SK-N-SH (cell line): ENCODE measurements around the gene SLC25A18. TPM values are rescaled to one million over a fixed set of nuclear protein-coding genes. Genes with fewer than 3 reads are reported as not detected.

Source experiments
- CTCF ChIA-PET: fragments of 300-600, 350-600 bp; formaldehyde crosslinking; extraction: SDS; loops from one replicate; lab custom pipeline; 2021; lab: Yijun Ruan, JAX
- POLR2A ChIA-PET: fragments of 350-600 bp; sonication (Branson Sonifier 250); formaldehyde crosslinking; extraction: SDS; loops from one replicate; lab custom pipeline; 2020; ENCODE audit warnings: antibody characterized with exemption, inconsistent platforms; lab: Yijun Ruan, JAX
- DNase-seq: peaks from one replicate; pipeline ENCODE4 v3.0.0; 2012
- H2AFZ ChIP-seq: fragments of 200-600 bp; sonication (generic); 2 replicates; pipeline ENCODE4 v1.8.1; 2016; ENCODE audit warnings: antibody characterized with exemption, mild to moderate bottlenecking, low read depth
- H3F3A ChIP-seq: fragments of 200-600 bp; sonication (generic); replicated peaks from 2 replicates; pipeline ENCODE3; 2016; ENCODE audit warnings: antibody characterized with exemption, mild to moderate bottlenecking; ENCODE audit not compliant: insufficient read depth
- H3K27ac ChIP-seq, 2 experiments: fragments of 200-500 bp in 1 of 2; fragments of 200-600 bp in 1 of 2; sonication (Bioruptor generic) in 1 of 2; sonication (generic), shearing (Covaris generic) in 1 of 2; 2 replicates each; pipeline versions ENCODE4 v1.5.1 to v1.6.1; 2014 to 2016; ENCODE audit warnings: low read depth in 2 of 2, inconsistent platforms in 1 of 2, low read length in 1 of 2, mild to moderate bottlenecking in 1 of 2, mixed read lengths in 1 of 2
- H3K27me3 ChIP-seq: fragments of 200-600 bp; sonication (generic), shearing (Covaris generic); 2 replicates; pipeline ENCODE4 v1.6.1; 2016; ENCODE audit warnings: mixed run types; ENCODE audit not compliant: insufficient read depth
- H3K36me3 ChIP-seq, 2 experiments: fragments of 200-500 bp in 1 of 2; fragments of 200-600 bp in 1 of 2; sonication (Bioruptor generic) in 1 of 2; sonication (generic) in 1 of 2; replicated peaks in 1 of 2; 2 replicates each; pipeline versions ENCODE3 to v1.5.1; 2014 to 2016; ENCODE audit warnings: low read length in 1 of 2, mild to moderate bottlenecking in 1 of 2; ENCODE audit not compliant: insufficient read depth in 2 of 2, control insufficient read depth in 1 of 2
- H3K4me1 ChIP-seq, 2 experiments: fragments of 200-500 bp in 1 of 2; fragments of 200-600 bp in 1 of 2; sonication (Bioruptor generic) in 1 of 2; sonication (generic), shearing (Covaris generic) in 1 of 2; 2 replicates each; pipeline versions ENCODE4 v1.5.1 to v1.6.1; 2014 to 2016; ENCODE audit warnings: low read depth in 1 of 2, low read length in 1 of 2, mixed run types in 1 of 2; ENCODE audit not compliant: insufficient read depth in 2 of 2, control insufficient read depth in 1 of 2
- H3K4me2 ChIP-seq: fragments of 200-600 bp; sonication (generic), shearing (Covaris generic); 2 replicates; pipeline ENCODE4 v1.6.1; 2017; ENCODE audit warnings: mixed run types
- H3K4me3 ChIP-seq, 2 experiments: fragments of 200-500 bp in 1 of 2; fragments of 200-600 bp in 1 of 2; sonication (Bioruptor generic) in 1 of 2; sonication (generic), shearing (Covaris generic) in 1 of 2; 2 replicates each; pipeline versions ENCODE4 v1.5.1 to v1.8.1; 2014 to 2016; ENCODE audit warnings: low read depth in 2 of 2, inconsistent platforms in 1 of 2, low read length in 1 of 2, mild to moderate bottlenecking in 1 of 2, mixed read lengths in 1 of 2, moderate library complexity in 1 of 2
- H3K79me2 ChIP-seq: fragments of 200-600 bp; sonication (generic); 2 replicates; pipeline ENCODE4 v1.8.1; 2017; ENCODE audit warnings: mild to moderate bottlenecking; ENCODE audit not compliant: insufficient read depth
- H3K9ac ChIP-seq: fragments of 200-600 bp; sonication (generic); 2 replicates; pipeline ENCODE4 v1.6.1; 2017; ENCODE audit warnings: mixed run types
- H3K9me2 ChIP-seq: fragments of 200-600 bp; sonication (generic); 2 replicates; pipeline ENCODE4 v1.6.1; 2017; ENCODE audit warnings: mixed run types
- H3K9me3 ChIP-seq: fragments of 200-600 bp; sonication (generic); 2 replicates; pipeline ENCODE4 v1.6.1; 2017; ENCODE audit warnings: mixed run types, mild to moderate bottlenecking, moderate library complexity
- H4K20me1 ChIP-seq: fragments of 200-600 bp; sonication (generic); 2 replicates; pipeline ENCODE4 v1.6.1; 2017; ENCODE audit warnings: mild to moderate bottlenecking, mixed run types; ENCODE audit not compliant: insufficient read depth
- ELF1 ChIP-seq: IDR thresholded peaks from 2 replicates; pipeline ENCODE4 v1.4.0; 2012
- FOSL2 ChIP-seq: IDR thresholded peaks from 2 replicates; pipeline ENCODE4 v1.4.0; 2012; ENCODE audit warnings: low read depth, mild to moderate bottlenecking, moderate library complexity, borderline replicate concordance
- FOXJ3 ChIP-seq: sonication (generic); formaldehyde crosslinking; IDR thresholded peaks from 2 replicates; pipeline ENCODE4 v1.5.1; 2020; ENCODE audit warnings: mild to moderate bottlenecking, missing genetic modification reagents
- FOXM1 ChIP-seq: IDR thresholded peaks from 2 replicates; pipeline ENCODE4 v1.4.0; 2012; ENCODE audit warnings: low read depth, mild to moderate bottlenecking
- MAX ChIP-seq: IDR thresholded peaks from 2 replicates; pipeline ENCODE4 v1.4.0; 2012; ENCODE audit warnings: low read depth
- MXI1 ChIP-seq: IDR thresholded peaks from 2 replicates; pipeline ENCODE4 v1.6.1; 2012; ENCODE audit warnings: mild to moderate bottlenecking, low read depth, low read length, improper control_type of control experiment
- PBX3 ChIP-seq: IDR thresholded peaks from 2 replicates; pipeline ENCODE4; 2012
- RAD21 ChIP-seq: IDR thresholded peaks from 2 replicates; pipeline ENCODE4 v1.6.1; 2012; ENCODE audit warnings: mild to moderate bottlenecking, low read length
- REST ChIP-seq: IDR thresholded peaks from 2 replicates; pipeline ENCODE4 v1.6.1; 2012; ENCODE audit warnings: mild to moderate bottlenecking, low read depth, low read length, moderate library complexity
- RFX5 ChIP-seq: IDR thresholded peaks from 2 replicates; pipeline ENCODE4 v1.6.1; 2012; ENCODE audit warnings: mild to moderate bottlenecking, improper control_type of control experiment, low read length
- TAF1 ChIP-seq: IDR thresholded peaks from 2 replicates; pipeline ENCODE4 v1.6.1; 2012; ENCODE audit warnings: low read depth, mild to moderate bottlenecking, low read length, moderate library complexity, borderline replicate concordance
- YY1 ChIP-seq: IDR thresholded peaks from 2 replicates; pipeline ENCODE4 v1.4.0; 2012; ENCODE audit warnings: low read depth, mild to moderate bottlenecking
- ZBTB33 ChIP-seq: IDR thresholded peaks from 2 replicates; pipeline ENCODE4 v1.4.0; 2012; ENCODE audit warnings: low read depth, borderline replicate concordance
- WGBS: methylation state at CpG from one replicate; pipeline ENCODE4 v1.1.6; 2017; ENCODE audit warnings: low lambda C conversion rate; 5-methylcytosine and 5-hydroxymethylcytosine counted together
- polyA plus RNA-seq, 3 experiments: library from polyadenylated mRNA; depleted of rRNA; stranded (reverse); fragments of >200 nt; gene quantifications; 2 replicates each; pipeline ENCODE4 v1.2.3, GENCODE V29; 2012

The SLC25A18 gene
- polyA plus RNA-seq, 1 of the 3 experiments (the other 2 are of a cell fraction): 0.02 TPM

GRCh38 chr22:17588606-17589005 lies 25.3 kb downstream of the SLC25A18 start (continued):
- TF ChIP-seq FOXJ3 (CRISPR knock-in tag) (no peak), YY1 (no peak), REST (no peak), PBX3 (no peak), FOSL2 (no peak), RFX5 (no peak), TAF1 (no peak), FOXM1 (no peak), MAX (no peak)

- no peaks in the 10 kb centered on the region for H3K9me3 ChIP-seq
- ChIA-PET POLR2A (no interaction called here), CTCF (interaction anchor here (0.6 to 2.7 kb wide), 2 partner anchors 31 to 569 kb away, joined by 3 to 8 read pairs; no protein-coding TSS in a partner anchor)
- H4K20me1 ChIP-seq: no peaks in the 10 kb centered on the region
- H3K36me3 ChIP-seq: peaks cover 23 to 43% of the 10 kb centered on the region in 2 experiments
- no peak for TF ChIP-seq MXI1
- TF ChIP-seq RAD21: no peak
- TF ChIP-seq RFX5: no peak
- no peak for TF ChIP-seq YY1
- TF ChIP-seq ZBTB33: no peak
- no peak for TF ChIP-seq ELF1
- H3K4me2 ChIP-seq: no peak overlapping the region
- 89% methylated on average over 8 of the region's 10 CpGs for WGBS
- no peaks in the 10 kb centered on the region for H3K27me3 ChIP-seq
- no peak overlapping the region for H3K27ac ChIP-seq
- no peak overlapping the region for H3K4me3 ChIP-seq
- no peaks in the 10 kb centered on the region for H3K4me1 ChIP-seq
- no peak for DNase-seq
- no peak overlapping the region for H3K9ac ChIP-seq
- H3K9me2 ChIP-seq: no peaks in the 10 kb centered on the region
- no peaks in the 10 kb centered on the region for H3F3A ChIP-seq
- H2AFZ ChIP-seq: no peak overlapping the region
- H3K79me2 ChIP-seq: no peaks in the 10 kb centered on the region
Observed at GRCh38 chr22:17589810-17590375, 26.6 kb downstream of the SLC25A18 start.
